Right lobe of liver (tissue), 4 donors: Measurements from ENCODE around the gene CHI3L2.
A peak's percentile ranks its signal among the peaks of the same experiment; 100 is the strongest.

Experiments used
- POLR2A ChIP-seq: fragments of 450-650 bp; IDR thresholded peaks from one replicate; pipeline ENCODE4 v1.6.1; 2017; ENCODE audit warnings: antibody characterized with exemption, mild to moderate bottlenecking
- TF ChIP-seq, protein P1 (sequence below), 4 donors: fragments of 200-600 bp in 3 of 4; fragments of 450-650 bp in 1 of 4; IDR thresholded peaks; one replicate each; pipeline versions ENCODE4 v1.5.1 to v1.8.0; 2016 to 2022; ENCODE audit warnings: antibody characterized with exemption in 4 of 4, mild to moderate bottlenecking in 2 of 4
- donor health status: DM: no; HTN: no; CAD: no.
- donor health status: DM: no; HTN: no; CAD: no.
- donor health status: DM: no; HTN: yes; CAD: no.

DNA sequence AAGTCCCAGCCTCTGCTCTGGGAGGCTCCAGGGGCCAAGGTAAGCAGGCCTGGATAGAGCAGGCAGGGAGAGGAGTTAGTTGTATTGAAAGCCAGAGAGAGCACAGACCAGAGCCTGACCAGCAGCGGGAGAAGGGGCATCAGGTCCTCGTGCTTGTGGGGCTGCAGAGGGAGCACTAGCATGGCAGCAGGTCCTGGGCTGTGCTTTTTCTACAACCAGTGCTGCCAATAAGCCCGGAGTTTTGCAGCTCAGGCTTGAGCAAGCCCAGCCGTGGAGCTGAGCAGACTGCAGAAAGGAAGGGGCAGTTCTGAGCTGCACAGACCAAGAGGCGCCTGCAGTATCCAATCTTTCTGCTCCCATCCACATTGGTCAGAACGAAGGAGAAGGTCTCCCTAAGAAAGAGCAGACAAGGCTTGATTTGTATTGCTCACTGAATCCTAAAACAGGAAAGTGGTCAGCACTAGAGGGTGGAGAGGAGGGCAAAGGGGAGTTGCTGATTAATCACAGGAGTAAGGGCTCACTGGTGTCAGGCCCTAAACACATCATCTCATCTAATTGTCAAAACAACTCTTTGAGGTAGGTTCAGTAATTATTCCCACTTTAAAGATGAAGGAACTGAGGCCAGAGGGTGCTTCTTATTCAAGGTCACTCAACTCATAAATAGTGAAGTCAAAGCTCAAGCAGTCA is 29.8 kb upstream of the CHI3L2 start:
- TF ChIP-seq, protein P1, sequence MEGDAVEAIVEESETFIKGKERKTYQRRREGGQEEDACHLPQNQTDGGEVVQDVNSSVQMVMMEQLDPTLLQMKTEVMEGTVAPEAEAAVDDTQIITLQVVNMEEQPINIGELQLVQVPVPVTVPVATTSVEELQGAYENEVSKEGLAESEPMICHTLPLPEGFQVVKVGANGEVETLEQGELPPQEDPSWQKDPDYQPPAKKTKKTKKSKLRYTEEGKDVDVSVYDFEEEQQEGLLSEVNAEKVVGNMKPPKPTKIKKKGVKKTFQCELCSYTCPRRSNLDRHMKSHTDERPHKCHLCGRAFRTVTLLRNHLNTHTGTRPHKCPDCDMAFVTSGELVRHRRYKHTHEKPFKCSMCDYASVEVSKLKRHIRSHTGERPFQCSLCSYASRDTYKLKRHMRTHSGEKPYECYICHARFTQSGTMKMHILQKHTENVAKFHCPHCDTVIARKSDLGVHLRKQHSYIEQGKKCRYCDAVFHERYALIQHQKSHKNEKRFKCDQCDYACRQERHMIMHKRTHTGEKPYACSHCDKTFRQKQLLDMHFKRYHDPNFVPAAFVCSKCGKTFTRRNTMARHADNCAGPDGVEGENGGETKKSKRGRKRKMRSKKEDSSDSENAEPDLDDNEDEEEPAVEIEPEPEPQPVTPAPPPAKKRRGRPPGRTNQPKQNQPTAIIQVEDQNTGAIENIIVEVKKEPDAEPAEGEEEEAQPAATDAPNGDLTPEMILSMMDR (IDR thresholded peaks at IDR 0.05) = peak in 2 of 4 donors; percentile 14 to 31
- no peak for TF ChIP-seq POLR2A
